Measurements from ENCODE around the gene SLC45A3. TPM values are rescaled to one million over a fixed set of nuclear protein-coding genes. Genes with fewer than 3 reads are reported as not detected.

The SLC45A3 gene
- total and polyA plus RNA-seq, 2 of the 8 experiments (the other 6 are each of a cell fraction or from before 2014, with no cell fraction given) = 13.0 to 14.3 TPM

GRCh38 chr1:205700865-205701401, 20.6 kb upstream of the SLC45A3 start (continued):
- TF ChIP-seq RFX5 (IDR thresholded peaks at IDR 0.05; ENCODE audit: borderline replicate concordance, low read depth, low read length) (no peak), YY1 (IDR thresholded peaks at IDR 0.05; ENCODE audit: low read depth, low read length) (no peak), EGR1 (IDR thresholded peaks at IDR 0.05; ENCODE audit: borderline replicate concordance, low read depth, low read length) (no peak), ZNF274 (IDR thresholded peaks at IDR 0.05; ENCODE audit: borderline replicate concordance, extremely low read depth, low read length) (no peak), SIX5 (IDR thresholded peaks at IDR 0.05; ENCODE audit: low read depth, low read length) (no peak)

Measured in H1 (cell line).